Spinal cord (tissue), 10 donors: ENCODE results near the gene MEIOSIN. TPM values are rescaled to one million over a fixed set of nuclear protein-coding genes. Genes with fewer than 3 reads are reported as not detected.
"Not testable (repeated sequence)": the region's sequence is repeated elsewhere in the genome, so short reads cannot be mapped to it uniquely, and the experiment has no call there.

Experiments used
- DNase-seq, 6 donors: peaks; one replicate each; pipeline versions ENCODE4 v3.0.0 to v3.0.0-alpha.2; 2013 to 2015; ENCODE audit warnings: low spot score in 6 of 6, low read depth in 4 of 6
- H3K27ac ChIP-seq: one replicate; pipeline ENCODE4 v1.5.1; 2013; ENCODE audit warnings: low read depth, low read length, control low read depth
- H3K27me3 ChIP-seq: one replicate; pipeline ENCODE4 v1.6.1; 2013; ENCODE audit warnings: low read length; ENCODE audit not compliant: control insufficient read depth, insufficient read depth
- H3K36me3 ChIP-seq: one replicate; pipeline ENCODE4 v1.6.1; 2013; ENCODE audit warnings: low read length; ENCODE audit not compliant: control insufficient read depth, insufficient read depth
- H3K4me1 ChIP-seq: one replicate; pipeline ENCODE4 v1.6.1; 2013; ENCODE audit warnings: low read length; ENCODE audit not compliant: control insufficient read depth, insufficient read depth
- H3K4me3 ChIP-seq: one replicate; pipeline ENCODE4 v1.5.1; 2013; ENCODE audit warnings: low read depth, low read length, control low read depth
- H3K9me3 ChIP-seq: one replicate; pipeline ENCODE4 v1.6.1; 2013; ENCODE audit warnings: low read length; ENCODE audit not compliant: control insufficient read depth, insufficient read depth
- WGBS: methylation state at CpG from one replicate; pipeline ENCODE4 v1.1.5; 2013; ENCODE audit warnings: missing lambda C conversion rate; ENCODE audit not compliant: insufficient coverage; 5-methylcytosine and 5-hydroxymethylcytosine counted together
- polyA plus RNA-seq, 2 donors: library from polyadenylated mRNA; unstranded; fragments of 120-200 nt; gene quantifications; one replicate each; pipeline ENCODE4 v1.2.1, GENCODE V29; 2013; ENCODE audit not compliant: insufficient read length in 2 of 2
- total RNA-seq, 2 donors: library from RNA; depleted of rRNA in 1 of 2; stranded (reverse); fragments of 120-200 nt in 1 of 2; fragments of >200 nt in 1 of 2; gene quantifications; one replicate each; pipeline versions ENCODE4 v1.2.3 to v1.2.4, GENCODE V29; 2013 to 2014
- donor health status: healthy.

Gene MEIOSIN
- total and polyA plus RNA-seq, 4 donors = not detected

GRCh38 chr19:45747513-45747912 is 14.3 kb downstream of the MEIOSIN start:
- WGBS = 86% methylated on average over 1 of the region's 5 CpGs
- Histone ChIP-seq H3K36me3 (no peaks in the 10 kb centered on the region), H3K27ac (no peak overlapping the region), H3K4me1 (no peaks in the 10 kb centered on the region), H3K27me3 (no peaks in the 10 kb centered on the region), H3K4me3 (no peak overlapping the region), H3K9me3 (no peaks in the 10 kb centered on the region)
- no peak for DNase-seq

GRCh38 chr19:45751483-45751882 is 18.2 kb downstream of the MEIOSIN start:
- not testable (repeated sequence) for H3K27me3 ChIP-seq, H3K4me1 ChIP-seq, H3K36me3 ChIP-seq, H3K27ac ChIP-seq, DNase-seq, H3K9me3 ChIP-seq, H3K4me3 ChIP-seq
- WGBS = 100% methylated on average over 1 of the region's 10 CpGs

- Histone ChIP-seq H3K4me3 (no peak overlapping the region), H3K36me3 (no peaks in the 10 kb centered on the region), H3K4me1 (no peaks in the 10 kb centered on the region), H3K9me3 (no peaks in the 10 kb centered on the region), H3K27me3 (no peaks in the 10 kb centered on the region), H3K27ac (no peak overlapping the region)
- WGBS = 97% methylated on average over 10 of the region's 12 CpGs
- DNase-seq = no peak
Measured at GRCh38 chr19:45752639-45753038, 19.4 kb downstream of the MEIOSIN start.

GRCh38 chr19:45753548-45753947 is 20.3 kb downstream of the MEIOSIN start:
- 66% methylated on average over 5 of the region's 6 CpGs for WGBS
- Histone ChIP-seq H3K27ac (no peak overlapping the region), H3K36me3 (no peaks in the 10 kb centered on the region), H3K9me3 (no peaks in the 10 kb centered on the region), H3K4me3 (no peak overlapping the region), H3K4me1 (no peaks in the 10 kb centered on the region), H3K27me3 (no peaks in the 10 kb centered on the region)
- no peak for DNase-seq

- WGBS = 95% methylated on average over 8 of the region's 8 CpGs
Measured at GRCh38 chr19:45754323-45754722, 21.1 kb downstream of the MEIOSIN start.

GRCh38 chr19:45757695-45758094 is 24.5 kb downstream of the MEIOSIN start:
- 83% methylated on average over 9 of the region's 9 CpGs for WGBS

More at GRCh38 chr19:45754323-45754722, 21.1 kb downstream of the MEIOSIN start:
- no peak for DNase-seq
- H3K27ac ChIP-seq = no peak overlapping the region
- H3K36me3 ChIP-seq = no peaks in the 10 kb centered on the region
- no peak overlapping the region for H3K4me3 ChIP-seq
- no peaks in the 10 kb centered on the region for H3K27me3 ChIP-seq
- no peaks in the 10 kb centered on the region for H3K4me1 ChIP-seq
- no peaks in the 10 kb centered on the region for H3K9me3 ChIP-seq

GRCh38 chr19:45758921-45759320 is 25.7 kb downstream of the MEIOSIN start:
- WGBS = 81% methylated on average over 8 of the region's 9 CpGs
- Histone ChIP-seq H3K27me3 (peaks cover 2% of the 10 kb centered on the region), H3K36me3 (no peaks in the 10 kb centered on the region), H3K4me3 (no peak overlapping the region), H3K27ac (no peak overlapping the region), H3K4me1 (peaks cover 6% of the 10 kb centered on the region), H3K9me3 (no peaks in the 10 kb centered on the region)
- DNase-seq = no peak

More at GRCh38 chr19:45757695-45758094, 24.5 kb downstream of the MEIOSIN start:
- Histone ChIP-seq H3K27me3 (no peaks in the 10 kb centered on the region), H3K36me3 (no peaks in the 10 kb centered on the region), H3K4me3 (no peak overlapping the region), H3K27ac (no peak overlapping the region), H3K9me3 (no peaks in the 10 kb centered on the region), H3K4me1 (no peaks in the 10 kb centered on the region)
- DNase-seq = no peak

- no peak for DNase-seq
- WGBS = 63% methylated on average over 17 of the region's 17 CpGs
- Histone ChIP-seq H3K4me1 (peaks cover 34% of the 10 kb centered on the region), H3K27ac (no peak overlapping the region), H3K9me3 (no peaks in the 10 kb centered on the region), H3K27me3 (peaks cover 15% of the 10 kb centered on the region), H3K4me3 (no peak overlapping the region), H3K36me3 (peaks cover 18% of the 10 kb centered on the region)
Measured at GRCh38 chr19:45761714-45762113, 28.5 kb downstream of the MEIOSIN start.

- no peak overlapping the region for H3K4me3 ChIP-seq
- no peaks in the 10 kb centered on the region for H3K9me3 ChIP-seq
- peaks cover 29% of the 10 kb centered on the region for H3K27me3 ChIP-seq
- 91% methylated on average over 11 of the region's 15 CpGs for WGBS
- H3K36me3 ChIP-seq = peaks cover 20% of the 10 kb centered on the region
- DNase-seq = no peak
- no peak overlapping the region for H3K27ac ChIP-seq
- H3K4me1 ChIP-seq = peaks cover 47% of the 10 kb centered on the region
Measured at GRCh38 chr19:45762870-45763631, 29.8 kb downstream of the MEIOSIN start.

GRCh38 chr19:45763691-45764294 is 30.6 kb downstream of the MEIOSIN start:
- H3K27me3 ChIP-seq = peaks cover 30% of the 10 kb centered on the region
- H3K36me3 ChIP-seq = peaks cover 20% of the 10 kb centered on the region
- no peak overlapping the region for H3K4me3 ChIP-seq
- H3K4me1 ChIP-seq = peaks cover 49% of the 10 kb centered on the region
- WGBS = 42% methylated on average over 25 of the region's 27 CpGs
- no peak for DNase-seq
- H3K27ac ChIP-seq = no peak overlapping the region
- H3K9me3 ChIP-seq = no peaks in the 10 kb centered on the region
